Measurements from ENCODE around the gene IL10RA.

Gene IL10RA

DNA sequence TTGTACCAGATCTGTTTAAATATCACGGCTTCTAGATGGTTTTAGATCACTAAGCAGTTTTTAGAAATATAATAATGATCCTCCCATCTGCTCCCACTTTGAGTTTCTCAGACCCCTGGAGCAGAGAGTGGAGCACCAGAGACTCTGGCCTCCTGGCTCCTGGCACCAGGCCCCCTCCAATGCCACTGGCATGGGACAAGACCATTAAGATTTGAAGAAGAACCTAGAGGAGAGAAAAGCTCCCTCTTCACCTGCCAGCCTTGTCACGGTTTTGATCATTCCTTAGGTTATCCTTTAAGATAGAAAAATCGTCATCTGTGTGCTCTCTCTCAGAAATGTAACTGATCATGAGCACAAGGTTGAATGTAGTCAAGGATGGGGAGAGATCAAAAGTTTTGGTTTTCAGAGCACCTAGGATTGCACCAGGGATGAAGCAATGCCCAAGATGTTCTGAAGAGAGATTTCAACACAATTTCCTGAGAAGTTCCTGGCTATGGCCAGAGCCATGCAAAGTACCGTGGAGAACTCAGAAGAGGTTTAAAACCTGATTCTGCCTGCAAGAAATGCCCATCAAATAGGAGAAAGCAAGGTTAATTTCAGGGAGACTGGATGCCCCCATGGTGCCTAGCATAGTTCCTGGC, 22.2 kb downstream of the IL10RA start:
- DNase-seq (ENCODE audit: low read depth) = no peak
- TF ChIP-seq, protein P1, sequence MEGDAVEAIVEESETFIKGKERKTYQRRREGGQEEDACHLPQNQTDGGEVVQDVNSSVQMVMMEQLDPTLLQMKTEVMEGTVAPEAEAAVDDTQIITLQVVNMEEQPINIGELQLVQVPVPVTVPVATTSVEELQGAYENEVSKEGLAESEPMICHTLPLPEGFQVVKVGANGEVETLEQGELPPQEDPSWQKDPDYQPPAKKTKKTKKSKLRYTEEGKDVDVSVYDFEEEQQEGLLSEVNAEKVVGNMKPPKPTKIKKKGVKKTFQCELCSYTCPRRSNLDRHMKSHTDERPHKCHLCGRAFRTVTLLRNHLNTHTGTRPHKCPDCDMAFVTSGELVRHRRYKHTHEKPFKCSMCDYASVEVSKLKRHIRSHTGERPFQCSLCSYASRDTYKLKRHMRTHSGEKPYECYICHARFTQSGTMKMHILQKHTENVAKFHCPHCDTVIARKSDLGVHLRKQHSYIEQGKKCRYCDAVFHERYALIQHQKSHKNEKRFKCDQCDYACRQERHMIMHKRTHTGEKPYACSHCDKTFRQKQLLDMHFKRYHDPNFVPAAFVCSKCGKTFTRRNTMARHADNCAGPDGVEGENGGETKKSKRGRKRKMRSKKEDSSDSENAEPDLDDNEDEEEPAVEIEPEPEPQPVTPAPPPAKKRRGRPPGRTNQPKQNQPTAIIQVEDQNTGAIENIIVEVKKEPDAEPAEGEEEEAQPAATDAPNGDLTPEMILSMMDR (conservative IDR thresholded peaks at IDR 0.05; ENCODE audit: low read depth, low read length) = no peak
- H3K4me3 ChIP-seq (ENCODE audit: low read length) = no peak overlapping the region

DNA sequence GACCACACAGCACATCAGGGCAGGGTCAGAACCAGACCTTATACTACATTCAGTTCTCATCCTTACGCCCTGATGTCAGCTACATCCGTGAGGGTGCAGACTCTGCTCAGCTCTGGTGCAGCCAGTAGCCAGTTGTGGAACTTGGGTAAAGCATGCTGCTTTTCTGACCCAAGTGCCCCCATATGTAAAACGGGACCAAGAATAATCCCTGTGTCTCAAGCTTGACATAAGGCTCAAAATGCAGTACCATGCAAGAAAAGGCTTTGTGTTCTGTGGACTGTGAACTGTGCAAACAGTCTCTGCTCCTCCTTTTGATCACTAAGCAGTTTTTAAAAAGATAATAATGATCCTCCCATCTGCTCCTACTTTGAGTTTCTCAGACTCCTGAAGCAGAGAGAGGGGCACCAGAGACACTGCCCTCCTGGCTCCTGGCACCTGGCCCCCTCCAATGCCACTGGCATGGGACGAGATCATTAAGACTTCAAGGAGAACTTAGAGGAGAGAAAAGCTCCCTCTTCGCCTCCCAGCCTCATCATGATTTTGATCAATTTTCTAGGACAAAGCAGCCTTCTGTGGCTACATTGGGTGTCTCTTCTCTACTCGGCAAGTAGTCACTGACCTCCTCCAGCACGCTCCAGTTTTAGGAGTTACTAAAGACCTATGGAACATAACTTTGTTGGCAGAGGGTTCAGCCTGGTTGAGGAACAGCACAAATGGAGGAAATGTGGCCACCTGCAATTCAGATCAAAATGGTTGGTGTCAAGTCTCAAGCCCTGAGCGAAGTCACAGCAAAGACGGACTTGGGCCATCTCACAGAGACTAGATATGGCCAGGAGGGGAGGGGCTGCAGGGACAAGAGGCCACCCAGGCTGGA, 23.9 kb downstream of the IL10RA start:
- TF ChIP-seq, protein P1 (conservative IDR thresholded peaks at IDR 0.05; ENCODE audit: low read depth, low read length) = no peak
- no peak overlapping the region for H3K4me3 ChIP-seq (ENCODE audit: low read length)
- no peak for DNase-seq (ENCODE audit: low read depth)

DNA sequence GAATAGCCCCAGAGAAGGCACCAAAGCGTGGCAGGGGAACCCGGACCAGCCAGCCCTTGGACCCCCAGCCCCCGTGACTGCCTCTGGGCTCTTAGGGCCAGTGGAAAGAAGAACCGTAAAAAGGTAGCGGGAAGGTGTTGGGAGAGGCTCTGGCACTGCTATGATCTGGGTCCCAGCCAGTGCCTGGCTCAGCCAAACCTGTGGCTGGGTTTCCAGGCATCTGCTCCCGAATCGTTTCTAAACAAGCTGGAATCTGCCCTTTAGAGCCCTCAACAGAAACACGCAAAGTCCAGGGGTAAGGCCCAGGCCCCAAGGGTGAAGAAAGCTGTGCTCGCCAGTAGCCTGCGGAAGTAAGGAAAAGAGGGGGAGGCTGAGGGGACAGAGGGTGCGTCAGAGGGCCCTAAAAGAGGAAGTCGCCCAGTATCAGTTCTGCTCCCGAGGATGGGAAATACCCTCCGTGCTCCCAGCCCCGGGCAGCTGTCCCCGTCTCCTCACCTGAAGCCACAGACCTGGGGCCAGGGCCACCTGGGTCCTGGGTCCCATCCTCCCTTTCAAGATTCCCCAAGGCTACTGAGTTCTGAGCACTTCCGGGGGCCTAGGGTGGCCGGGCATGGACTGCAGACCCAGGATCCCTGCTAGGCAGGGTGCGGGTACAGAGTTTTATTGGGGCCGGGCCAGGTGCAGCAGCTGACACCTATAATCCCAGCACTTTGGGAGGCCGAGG, 24.7 kb downstream of the IL10RA start:
- H3K4me3 ChIP-seq (ENCODE audit: low read length) = no peak overlapping the region
- TF ChIP-seq, protein P1 (conservative IDR thresholded peaks at IDR 0.05; ENCODE audit: low read depth, low read length) = no peak
- no peak for DNase-seq (ENCODE audit: low read depth)

DNA sequence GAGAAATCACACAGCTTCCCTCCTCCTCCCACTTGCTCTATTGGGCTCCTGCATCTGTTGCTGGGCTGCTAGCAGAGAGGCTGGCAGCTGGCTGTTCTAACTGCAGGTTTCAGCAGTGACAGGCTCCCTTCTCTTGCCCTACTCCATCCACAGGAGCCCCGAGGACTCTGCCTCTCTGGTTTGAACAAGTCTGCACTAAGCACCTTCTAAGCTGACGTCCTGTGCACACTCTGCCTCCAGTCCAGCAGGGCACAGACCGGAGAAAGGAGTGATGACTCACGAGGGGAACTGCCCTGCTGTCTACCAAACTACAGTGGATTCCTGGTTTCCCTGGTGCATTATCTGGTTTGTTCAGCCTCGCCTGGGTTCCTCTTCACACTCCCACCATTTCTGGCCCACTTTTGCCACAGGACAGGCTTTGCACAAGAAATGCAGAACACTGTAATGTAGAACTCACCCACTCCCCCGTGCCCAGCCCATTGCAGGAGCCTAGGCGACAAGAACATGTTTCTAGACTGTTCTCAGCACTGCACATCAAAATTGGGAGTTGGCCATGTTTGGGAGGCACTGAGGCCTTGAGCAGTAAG, 26.0 kb downstream of the IL10RA start:
- no peak overlapping the region for H3K4me3 ChIP-seq (ENCODE audit: low read length)
- TF ChIP-seq, protein P1 (conservative IDR thresholded peaks at IDR 0.05; ENCODE audit: low read depth, low read length) = no peak

DNA sequence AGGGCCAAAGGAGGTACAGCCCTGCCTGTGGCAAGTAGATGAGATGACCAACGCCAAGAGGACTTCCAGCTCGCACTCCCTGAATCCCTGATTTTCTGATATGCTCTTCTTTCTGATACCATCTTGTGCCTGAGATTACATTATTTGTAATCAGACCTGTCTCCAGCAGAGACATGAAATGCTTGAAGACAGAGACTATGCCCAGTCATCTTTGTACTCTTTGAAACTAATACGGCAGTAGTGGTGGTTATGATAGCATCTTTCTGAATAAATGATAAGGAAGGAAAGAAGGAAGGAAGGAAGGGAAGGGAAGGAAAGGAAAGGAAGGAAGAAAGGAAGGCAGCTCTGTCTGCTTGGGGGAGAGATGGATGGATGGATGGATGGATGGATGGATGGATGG, 27.8 kb downstream of the IL10RA start:
- no peak overlapping the region for H3K4me3 ChIP-seq (ENCODE audit: low read length)
- DNase-seq (ENCODE audit: low read depth) = no peak
- TF ChIP-seq, protein P1 (conservative IDR thresholded peaks at IDR 0.05; ENCODE audit: low read depth, low read length) = no peak

More for the DNA sequence above, 26.0 kb downstream of the IL10RA start:
- DNase-seq (ENCODE audit: low read depth) = no peak

DNA sequence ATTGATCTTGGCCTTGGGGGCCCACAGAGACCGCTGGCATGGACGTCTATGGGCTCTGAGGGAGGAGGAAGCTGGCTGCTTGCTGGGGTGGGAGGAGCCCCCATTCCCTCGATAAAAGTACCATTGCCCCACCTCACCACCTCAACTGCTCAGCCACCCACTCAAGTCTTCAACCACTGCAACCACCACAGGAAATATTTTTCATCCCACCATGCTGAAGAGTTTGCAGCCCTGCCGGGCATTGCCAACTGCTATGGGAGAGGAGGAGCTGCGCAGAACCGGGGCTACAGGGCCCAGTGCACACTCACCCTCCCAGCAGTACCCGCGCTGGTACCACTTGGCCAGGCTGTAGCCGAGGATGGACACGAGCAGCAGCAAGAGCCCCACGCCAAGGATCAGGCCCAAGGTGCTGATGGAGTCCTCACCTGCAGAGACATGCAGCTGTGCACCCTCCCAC, 29.2 kb downstream of the IL10RA start:
- no peak overlapping the region for H3K4me3 ChIP-seq (ENCODE audit: low read length)
- no peak for DNase-seq (ENCODE audit: low read depth)
- TF ChIP-seq, protein P1 (conservative IDR thresholded peaks at IDR 0.05; ENCODE audit: low read depth, low read length) = no peak

All from retinal pigment epithelial cell (primary cell).